Endometrial microvascular endothelial cells (primary cell): ENCODE data around the gene TLR9. TPM values are rescaled to one million over a fixed set of nuclear protein-coding genes. Genes with fewer than 3 reads are reported as not detected.

ENCODE experiments used
- in situ Hi-C: cut with HindIII; loops from 2 replicates; pipeline ENCODE4 v1.10.0; 2017; ENCODE audit warnings: low sequenced_read_pairs, low pct_unique_long_range_greater_than_20kb; ENCODE audit errors: inconsistent ontology term
- total RNA-seq: library from RNA; depleted of rRNA; stranded (reverse); fragments of >200 nt; gene quantifications from one replicate; pipeline ENCODE4 v1.2.3, GENCODE V29; 2015; ENCODE audit errors: inconsistent ontology term

Gene TLR9
- total RNA-seq, 1 donor from 2014 or later: not detected

- in situ Hi-C loops: no loop called here
Measured at GRCh38 chr3:52221563-52222318, 3.7 kb downstream of the TLR9 start.

GRCh38 chr3:52221141-52221562 is 4.3 kb downstream of the TLR9 start:
- in situ Hi-C loops: no loop called here

GRCh38 chr3:52220380-52221026 is 4.9 kb downstream of the TLR9 start:
- in situ Hi-C loops: no loop called here

DNA sequence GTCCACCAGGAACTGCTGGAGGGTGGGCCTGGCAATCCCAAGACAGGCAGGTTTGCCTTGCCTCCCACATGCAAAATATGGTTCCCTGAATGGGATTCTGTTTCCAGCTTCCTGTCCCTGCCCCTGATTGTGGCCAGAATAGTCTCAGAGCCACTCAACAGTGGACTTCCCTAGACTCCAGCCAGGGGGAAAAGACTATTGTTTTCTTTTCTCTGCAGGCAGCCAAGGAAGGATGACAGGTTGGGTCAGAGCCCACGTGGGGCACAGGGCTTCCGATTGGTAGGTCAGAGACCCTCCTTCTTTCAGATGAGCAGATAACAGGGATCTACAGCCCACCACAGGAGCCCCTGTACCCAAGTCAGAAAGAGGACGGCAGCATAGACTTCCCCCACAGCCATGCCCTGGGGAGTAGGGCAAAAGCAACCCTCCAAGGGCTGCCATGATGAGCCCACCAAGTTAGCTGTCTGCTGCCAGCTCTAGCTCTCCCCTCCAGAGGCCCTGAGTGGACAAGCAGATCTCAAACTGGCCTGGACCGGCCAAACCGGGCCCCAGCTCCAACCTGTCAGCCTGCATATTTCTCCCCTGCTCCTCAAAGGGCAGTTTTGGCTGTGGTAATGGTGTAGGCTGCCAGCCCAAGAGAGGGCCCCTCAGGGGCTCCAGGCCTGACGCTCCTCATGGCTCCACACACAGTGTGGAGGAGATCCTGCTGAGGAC is 6.4 kb downstream of the TLR9 start:
- in situ Hi-C loops: no loop called here

DNA sequence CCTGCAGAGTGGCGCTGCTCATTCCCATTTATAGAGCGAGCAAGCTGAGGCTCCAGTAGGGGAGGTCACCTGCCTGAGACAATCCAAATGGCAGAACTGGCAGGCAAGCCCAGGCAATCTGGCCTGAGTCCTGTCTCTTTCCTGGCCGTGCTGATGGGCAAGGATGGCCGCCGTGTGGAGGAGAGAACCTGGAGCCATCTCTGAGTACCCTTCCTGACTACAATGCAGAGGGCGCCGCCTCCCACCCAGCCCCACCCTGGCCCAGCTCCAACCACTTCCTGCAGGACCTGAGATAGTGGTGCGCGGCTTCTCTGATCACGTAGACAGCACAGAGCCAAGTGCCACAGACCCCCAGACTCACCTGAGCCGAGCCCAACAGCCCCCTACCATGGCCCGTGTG is 7.0 kb downstream of the TLR9 start:
- in situ Hi-C loops: no loop called here

GRCh38 chr3:52218026-52218425 is 7.4 kb downstream of the TLR9 start:
- in situ Hi-C loops: no loop called here

DNA sequence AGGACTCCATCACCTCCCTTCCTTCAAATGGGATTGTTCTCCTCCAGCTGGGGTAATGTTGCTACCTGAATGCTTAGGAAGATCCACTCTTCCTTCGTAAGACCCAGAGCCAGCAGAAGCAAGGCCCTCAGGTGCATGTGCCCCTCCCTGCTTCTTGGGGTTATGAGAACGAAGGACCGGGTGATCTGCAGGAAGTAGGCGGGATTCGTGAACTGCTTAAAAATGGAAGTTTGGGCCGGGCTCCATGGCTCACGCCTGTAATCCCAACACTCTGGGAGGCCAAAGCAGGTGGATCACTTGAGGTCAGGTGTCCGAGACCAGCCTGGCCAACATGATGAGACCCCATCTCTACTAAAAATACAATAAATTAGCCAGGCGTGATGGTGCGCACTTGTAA is 8.0 kb downstream of the TLR9 start:
- in situ Hi-C loops: no loop called here

DNA sequence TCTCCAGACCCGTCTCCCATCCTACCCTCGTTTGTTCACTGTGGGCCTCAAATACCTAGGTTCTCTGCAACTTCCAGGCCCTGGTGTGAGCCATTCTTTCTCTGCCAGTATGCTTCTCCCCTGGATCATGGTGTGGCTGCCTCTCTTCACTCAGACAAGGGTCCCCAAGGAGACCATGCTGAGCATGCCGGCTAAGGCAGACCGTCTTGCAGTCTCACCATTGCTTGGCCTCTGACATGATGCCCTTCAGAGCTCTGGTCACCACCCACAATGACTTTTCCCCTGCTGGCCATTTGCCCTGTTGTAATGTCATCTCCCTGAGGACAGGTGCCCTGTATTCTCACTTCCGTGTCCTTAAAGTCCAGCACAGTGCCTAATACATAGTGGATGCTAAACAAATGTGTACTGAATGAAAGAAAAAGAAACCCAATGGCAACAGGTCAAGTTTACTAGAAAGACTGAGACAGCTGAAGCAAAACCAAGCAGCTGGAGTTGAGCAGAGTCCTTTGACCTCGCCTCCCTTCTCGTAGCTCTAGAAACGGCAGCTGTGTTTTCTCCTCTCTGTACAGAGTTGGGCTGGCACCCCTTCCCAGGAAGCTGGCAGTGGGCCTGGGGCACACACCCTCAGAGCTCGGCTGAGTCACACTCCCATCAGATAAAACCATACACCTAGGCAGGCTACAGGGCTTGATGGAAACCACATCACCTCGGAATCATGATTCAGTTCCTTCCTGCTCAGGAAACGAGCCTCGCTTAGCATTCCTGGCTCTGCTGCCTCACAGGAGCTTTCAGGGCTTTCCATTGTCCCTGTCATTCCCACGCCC is 8.6 kb downstream of the TLR9 start:
- in situ Hi-C loops: no loop called here

DNA sequence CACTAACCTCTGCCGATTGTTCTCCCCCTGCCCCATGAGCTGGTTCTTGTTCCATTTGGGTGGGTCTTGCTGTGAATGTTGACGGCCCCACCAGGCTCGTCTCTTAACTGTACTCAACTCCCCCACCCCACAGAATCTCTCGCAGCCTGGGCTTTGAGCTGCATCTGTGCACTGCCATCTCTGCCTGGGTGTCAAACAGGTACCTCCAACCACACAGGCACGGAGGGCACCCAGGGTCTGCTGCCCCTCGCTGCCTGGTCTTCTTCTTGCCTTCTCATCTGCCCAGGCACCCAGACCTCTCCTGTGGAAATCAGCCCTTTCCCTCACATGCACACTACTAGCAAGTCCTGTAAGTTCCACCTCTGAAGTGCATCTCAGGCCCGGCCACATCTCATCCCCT is 10.1 kb downstream of the TLR9 start:
- in situ Hi-C loops: no loop called here

- in situ Hi-C loops: no loop called here
Measured at GRCh38 chr3:52213901-52214300, 11.5 kb downstream of the TLR9 start.

DNA sequence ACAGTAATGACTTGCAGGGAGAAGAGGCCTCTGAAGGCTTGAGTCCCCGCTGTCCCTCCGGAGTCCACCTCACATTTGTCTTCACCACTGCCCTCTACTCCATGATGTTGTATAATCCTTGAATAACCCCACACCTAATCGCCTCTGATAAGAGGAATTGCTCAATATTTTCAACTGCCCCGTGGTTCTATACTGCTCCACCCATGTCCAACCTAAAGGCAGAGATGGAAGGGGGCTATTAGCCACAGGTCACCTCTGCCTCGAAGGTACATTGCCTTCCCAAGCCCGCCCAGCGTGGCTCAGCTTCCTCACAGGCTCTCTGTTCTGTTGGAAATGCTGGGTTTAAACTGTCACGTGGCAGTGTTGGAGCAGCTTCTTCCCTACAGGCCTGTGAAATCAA is 12.4 kb downstream of the TLR9 start:
- in situ Hi-C loops: no loop called here

DNA sequence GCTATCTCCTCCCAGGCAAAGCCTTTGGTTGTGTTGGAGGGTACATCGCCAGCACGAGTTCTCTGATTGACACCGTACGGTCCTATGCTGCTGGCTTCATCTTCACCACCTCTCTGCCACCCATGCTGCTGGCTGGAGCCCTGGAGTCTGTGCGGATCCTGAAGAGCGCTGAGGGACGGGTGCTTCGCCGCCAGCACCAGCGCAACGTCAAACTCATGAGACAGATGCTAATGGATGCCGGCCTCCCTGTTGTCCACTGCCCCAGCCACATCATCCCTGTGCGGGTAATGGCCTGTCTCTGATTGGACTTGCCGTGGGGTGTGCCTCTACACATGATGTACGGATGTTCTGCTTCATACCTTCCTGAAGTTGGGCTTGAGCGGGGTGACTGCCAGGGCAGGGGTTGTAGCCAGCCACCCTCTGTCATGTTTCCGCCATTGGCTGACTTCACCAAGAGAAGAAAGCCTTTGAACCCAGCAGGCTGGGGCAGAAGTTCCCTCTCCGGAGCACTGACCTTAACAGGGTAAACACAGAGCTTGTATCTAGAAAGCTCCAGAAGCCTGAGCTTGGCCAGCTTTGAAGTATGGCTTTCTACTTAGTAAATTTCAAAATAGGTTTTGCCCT is 14.1 kb downstream of the TLR9 start:
- in situ Hi-C loops: no loop called here

- in situ Hi-C loops: no loop called here
Measured at GRCh38 chr3:52210550-52211046, 14.8 kb downstream of the TLR9 start.

DNA sequence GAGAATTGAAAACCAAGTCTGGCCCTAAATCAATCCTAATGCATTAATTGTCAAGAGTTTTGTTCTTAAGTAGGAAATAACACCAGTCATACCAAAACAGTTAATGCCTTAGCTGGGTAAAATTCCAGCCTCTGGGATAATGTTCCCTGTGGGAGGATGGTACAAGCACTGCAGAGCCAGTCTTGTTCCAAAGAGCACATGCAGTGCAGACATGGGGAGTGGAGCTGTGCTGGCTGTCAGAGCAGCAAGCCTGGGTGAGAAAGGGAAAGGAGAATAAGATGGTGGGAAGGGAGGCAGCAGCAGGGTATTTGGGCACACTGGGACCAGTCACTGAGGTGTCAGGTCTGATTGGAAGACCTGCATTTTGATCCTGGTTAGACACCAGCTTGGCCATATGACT is 15.4 kb downstream of the TLR9 start:
- in situ Hi-C loops: no loop called here

GRCh38 chr3:52208556-52208955 is 16.9 kb downstream of the TLR9 start:
- in situ Hi-C loops: no loop called here

- in situ Hi-C loops: no loop called here
Measured at GRCh38 chr3:52205727-52206372, 19.6 kb downstream of the TLR9 start.

- in situ Hi-C loops: no loop called here
Measured at GRCh38 chr3:52204337-52205073, 20.9 kb downstream of the TLR9 start.

DNA sequence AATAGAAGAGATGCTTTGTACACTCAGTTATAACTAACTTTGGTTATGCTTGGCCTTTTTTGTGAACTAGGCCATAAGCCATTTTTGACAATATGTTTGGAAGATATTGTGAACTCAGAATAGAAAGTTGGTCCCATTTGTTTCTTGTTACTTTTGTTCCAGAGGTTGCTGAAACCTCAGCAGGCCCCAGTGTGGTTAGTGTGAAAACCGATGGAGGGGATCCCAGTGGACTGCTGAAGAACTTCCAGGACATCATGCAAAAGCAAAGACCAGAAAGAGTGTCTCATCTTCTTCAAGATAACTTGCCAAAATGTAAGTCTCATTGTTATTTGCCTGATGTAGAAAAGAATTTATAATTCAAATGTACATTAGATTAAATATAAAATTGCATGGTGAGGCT is 21.7 kb downstream of the TLR9 start:
- in situ Hi-C loops: no loop called here
